ENCODE measurements around the gene CHD9NB.

Gene CHD9NB

GRCh38 chr16:53022374-53022773 is 30.3 kb downstream of the CHD9NB start:
- peak; percentile 56 for DNase-seq

- DNase-seq, result no peak
These were observed 33.8 kb downstream of the CHD9NB start for GRCh38 chr16:53018834-53019416.

- DNase-seq, result no peak
These were observed 38.4 kb downstream of the CHD9NB start for GRCh38 chr16:53014287-53014686.

GRCh38 chr16:53007095-53007494 is 45.6 kb downstream of the CHD9NB start:
- no peak for DNase-seq

GRCh38 chr16:52997922-52998321 is 54.8 kb downstream of the CHD9NB start:
- DNase-seq, result no peak

- no peak for DNase-seq
These were observed 57.8 kb downstream of the CHD9NB start for GRCh38 chr16:52994942-52995341.

GRCh38 chr16:52993179-52993578 is 59.5 kb downstream of the CHD9NB start:
- DNase-seq, result no peak

- no peak for DNase-seq
These were observed 61.1 kb downstream of the CHD9NB start for GRCh38 chr16:52991572-52991971.

All from NCI-H1092 (cell line).